Astrocyte (in vitro differentiated cells and primary cell): ENCODE data around the gene TPM1. TPM values are rescaled to one million over a fixed set of nuclear protein-coding genes. Genes with fewer than 3 reads are reported as not detected.

Experiments
- DNase-seq: peaks from one replicate; pipeline ENCODE4 v3.0.0-alpha.2; 2010; ENCODE audit warnings: low read depth
- FAIRE-seq: peaks from 2 replicates; lab custom pipeline; 2011; peaks lifted over from hg19 to GRCh38; lab: Jason Lieb, UNC
- H2AFZ ChIP-seq: 2 replicates; pipeline ENCODE4 v1.6.0; 2012; ENCODE audit warnings: low read depth, low read length, inconsistent platforms
- H3K27ac ChIP-seq: 2 replicates; pipeline ENCODE4 v1.5.1; 2011; ENCODE audit warnings: low read depth, low read length, inconsistent platforms
- H3K27me3 ChIP-seq: 2 replicates; pipeline ENCODE4 v1.6.0; 2011; ENCODE audit warnings: low read length, inconsistent platforms; ENCODE audit not compliant: insufficient read depth
- H3K36me3 ChIP-seq: 2 replicates; pipeline ENCODE4 v1.5.1; 2011; ENCODE audit warnings: low read length, inconsistent platforms; ENCODE audit not compliant: insufficient read depth
- H3K4me1 ChIP-seq: 2 replicates; pipeline ENCODE4 v1.5.1; 2011; ENCODE audit warnings: low read length, inconsistent platforms; ENCODE audit not compliant: insufficient read depth
- H3K4me2 ChIP-seq: 2 replicates; pipeline ENCODE4 v1.6.0; 2012; ENCODE audit warnings: low read length, inconsistent platforms
- H3K4me3 ChIP-seq: 2 replicates; pipeline ENCODE4 v1.5.1; 2011; ENCODE audit warnings: low read depth, mild to moderate bottlenecking, low read length, inconsistent platforms; ENCODE audit not compliant: insufficient read depth
- H3K79me2 ChIP-seq: 2 replicates; pipeline ENCODE4 v1.6.0; 2012; ENCODE audit warnings: mild to moderate bottlenecking, low read length, inconsistent platforms; ENCODE audit not compliant: insufficient read depth
- H3K9ac ChIP-seq: 2 replicates; pipeline ENCODE4 v1.6.0; 2012; ENCODE audit warnings: mild to moderate bottlenecking, low read length, inconsistent platforms
- H3K9me3 ChIP-seq: 2 replicates; pipeline ENCODE4 v1.5.1; 2012; ENCODE audit warnings: low read depth, mild to moderate bottlenecking, low read length, inconsistent platforms; ENCODE audit not compliant: insufficient read depth
- H4K20me1 ChIP-seq: 2 replicates; pipeline ENCODE4 v1.6.0; 2012; ENCODE audit warnings: low read length, inconsistent platforms; ENCODE audit not compliant: insufficient read depth
- H3K27ac Mint-ChIP-seq: one replicate; pipeline ENCODE4 v1.8.0; 2021; ENCODE audit warnings: mild to moderate bottlenecking, mixed read lengths; ENCODE audit not compliant: unreplicated experiment
- H3K27me3 Mint-ChIP-seq: one replicate; pipeline ENCODE4 v1.8.0; 2021; ENCODE audit warnings: low read depth, mixed read lengths; ENCODE audit not compliant: unreplicated experiment
- H3K36me3 Mint-ChIP-seq: one replicate; pipeline ENCODE4 v1.8.0; 2021; ENCODE audit warnings: low read depth, mixed read lengths; ENCODE audit not compliant: unreplicated experiment
- H3K4me1 Mint-ChIP-seq: one replicate; pipeline ENCODE4 v1.8.0; 2021; ENCODE audit warnings: low read depth, mixed read lengths; ENCODE audit not compliant: unreplicated experiment
- H3K4me3 Mint-ChIP-seq: one replicate; pipeline ENCODE4 v1.8.0; 2021; ENCODE audit warnings: mild to moderate bottlenecking, moderate library complexity, mixed read lengths; ENCODE audit not compliant: unreplicated experiment
- H3K9me3 Mint-ChIP-seq: one replicate; pipeline ENCODE4 v1.8.0; 2021; ENCODE audit warnings: mild to moderate bottlenecking, mixed read lengths; ENCODE audit not compliant: unreplicated experiment
- CTCF ChIP-seq: IDR thresholded peaks from 2 replicates; pipeline ENCODE4 v1.5.1; 2011; ENCODE audit warnings: low read depth, mild to moderate bottlenecking, inconsistent platforms, low read length, moderate library complexity; ENCODE audit not compliant: insufficient read depth
- EZH2 ChIP-seq: IDR thresholded peaks from 2 replicates; pipeline ENCODE4 v1.6.1; 2012; ENCODE audit warnings: mild to moderate bottlenecking, low read length, inconsistent platforms; ENCODE audit not compliant: insufficient read depth
- total RNA-seq: library from RNA; stranded (reverse); gene quantifications from 2 replicates; pipeline ENCODE4 v1.2.1, GENCODE V29; 2021

Gene TPM1
- total RNA-seq, 1 donor from 2014 or later, result 2,922 TPM

GRCh38 chr15:63046917-63047760 is 4.6 kb downstream of the TPM1 start:
- DNase-seq, result no peak
- H3K9ac ChIP-seq, result peak overlapping the region; percentile 100
- no peaks in the 10 kb centered on the region for H3K27me3 Mint-ChIP-seq
- peaks cover 50% of the 10 kb centered on the region for H3K4me1 ChIP-seq
- no peak overlapping the region for H2AFZ ChIP-seq
- H3K27ac ChIP-seq, result peak overlapping the region; percentile 92
- H3K36me3 Mint-ChIP-seq, result peaks cover 41% of the 10 kb centered on the region
- FAIRE-seq, result no peak
- peaks cover 95% of the 10 kb centered on the region for H3K79me2 ChIP-seq
- H3K4me3 ChIP-seq, result peak overlapping the region; percentile 99
- peaks cover 64% of the 10 kb centered on the region for H3K36me3 ChIP-seq
- H3K27me3 ChIP-seq, result no peaks in the 10 kb centered on the region
- H3K9me3 ChIP-seq, result no peaks in the 10 kb centered on the region
- no peaks in the 10 kb centered on the region for H3K9me3 Mint-ChIP-seq
- H3K4me2 ChIP-seq, result peak overlapping the region; percentile 92
- peaks cover 17% of the 10 kb centered on the region for H3K4me1 Mint-ChIP-seq
- peak overlapping the region; percentile 95 for H3K4me3 Mint-ChIP-seq
- peaks cover 91% of the 10 kb centered on the region for H4K20me1 ChIP-seq
- TF ChIP-seq EZH2, result no peak
- no peak for TF ChIP-seq CTCF
- peak overlapping the region; percentile 99 for H3K27ac Mint-ChIP-seq

- TF ChIP-seq CTCF, result no peak
- TF ChIP-seq EZH2, result no peak
- peak overlapping the region; percentile 100 for H3K9ac ChIP-seq
- H3K9me3 ChIP-seq, result no peaks in the 10 kb centered on the region
- peaks cover 20% of the 10 kb centered on the region for H3K4me1 Mint-ChIP-seq
- H2AFZ ChIP-seq, result no peak overlapping the region
- peak overlapping the region; percentile 99 for H3K27ac Mint-ChIP-seq
- H3K79me2 ChIP-seq, result peaks cover 97% of the 10 kb centered on the region
- peaks cover 52% of the 10 kb centered on the region for H3K4me1 ChIP-seq
- peak overlapping the region; percentile 92 for H3K4me2 ChIP-seq
- no peaks in the 10 kb centered on the region for H3K27me3 Mint-ChIP-seq
- H3K4me3 ChIP-seq, result peak overlapping the region; percentile 99
- H3K9me3 Mint-ChIP-seq, result no peaks in the 10 kb centered on the region
- H3K36me3 Mint-ChIP-seq, result peaks cover 45% of the 10 kb centered on the region
- DNase-seq (no peak), FAIRE-seq (no peak)
- H4K20me1 ChIP-seq, result peaks cover 95% of the 10 kb centered on the region
- H3K27me3 ChIP-seq, result no peaks in the 10 kb centered on the region
- peak overlapping the region; percentile 92 for H3K27ac ChIP-seq
- H3K4me3 Mint-ChIP-seq, result peak overlapping the region; percentile 95
- H3K36me3 ChIP-seq, result peaks cover 70% of the 10 kb centered on the region
Measured at GRCh38 chr15:63047792-63048114, 5.2 kb downstream of the TPM1 start.
